Activated T-helper 9 cell treated with anti-CD3 and anti-CD28 coated beads, Interleukin-2, amount 50 U/mL, for 16 hours (primary cell): ENCODE data around the gene SERINC1.
"Not testable (repeated sequence)": the region's sequence is repeated elsewhere in the genome, so short reads cannot be mapped to it uniquely, and the experiment has no call there.

Source experiments
- DNase-seq: peaks from one replicate; pipeline ENCODE4 v3.0.0-alpha.2; 2020; ENCODE audit warnings: low read depth

The SERINC1 gene

GRCh38 chr6:122471107-122472021 is at the start of gene SERINC1:
SERINC1 (minus strand) TSS chr6:122471807; CDS start chr6:122471737, 70 bp downstream.
- DNase-seq = peak; percentile 90

- no peak for DNase-seq
Observed at GRCh38 chr6:122511193-122511924, 39.8 kb upstream of the SERINC1 start.

GRCh38 chr6:122505170-122505569 is 33.6 kb upstream of the SERINC1 start:
- not testable (repeated sequence) for DNase-seq

GRCh38 chr6:122501475-122501874 is 29.9 kb upstream of the SERINC1 start:
- DNase-seq = no peak

- DNase-seq = no peak
Observed at GRCh38 chr6:122495612-122496011, 24.0 kb upstream of the SERINC1 start.

GRCh38 chr6:122494665-122495272 is 23.2 kb upstream of the SERINC1 start:
- no peak for DNase-seq

- peak; percentile 31 for DNase-seq
Observed at GRCh38 chr6:122491919-122492555, 20.4 kb upstream of the SERINC1 start.

GRCh38 chr6:122490607-122491006 is 19.0 kb upstream of the SERINC1 start:
- no peak for DNase-seq

- DNase-seq = no peak
Observed at GRCh38 chr6:122484760-122485159, 13.2 kb upstream of the SERINC1 start.

- DNase-seq = no peak
Observed at GRCh38 chr6:122482750-122483080, 11.1 kb upstream of the SERINC1 start.

GRCh38 chr6:122476131-122476530 is 4.5 kb upstream of the SERINC1 start:
- no peak for DNase-seq

- no peak for DNase-seq
Observed at GRCh38 chr6:122472022-122472340, 374 bp upstream of the SERINC1 start.

- no peak for DNase-seq
Observed at GRCh38 chr6:122461885-122462284, 9.7 kb downstream of the SERINC1 start.

- DNase-seq = not testable (repeated sequence)
Observed at GRCh38 chr6:122459865-122460416, 11.7 kb downstream of the SERINC1 start.

- DNase-seq = no peak
Observed at GRCh38 chr6:122459240-122459639, 12.4 kb downstream of the SERINC1 start.

- DNase-seq = no peak
Observed at GRCh38 chr6:122458087-122458486, 13.5 kb downstream of the SERINC1 start.

- not testable (repeated sequence) for DNase-seq
Observed at GRCh38 chr6:122455116-122455515, 16.5 kb downstream of the SERINC1 start.

- DNase-seq = no peak
Observed at GRCh38 chr6:122454673-122455072, 16.9 kb downstream of the SERINC1 start.

GRCh38 chr6:122452509-122452908 is 19.1 kb downstream of the SERINC1 start:
- DNase-seq = no peak

GRCh38 chr6:122449069-122449468 is 22.5 kb downstream of the SERINC1 start:
- DNase-seq = no peak

- DNase-seq = no peak
Observed at GRCh38 chr6:122445274-122445673, 26.3 kb downstream of the SERINC1 start.

- no peak for DNase-seq
Observed at GRCh38 chr6:122438975-122439374, 32.6 kb downstream of the SERINC1 start.
